Activated naive CD8-positive, alpha-beta T cell treated with anti-CD3 and anti-CD28 coated beads, Interleukin-2, amount 50 U/mL, for 24 hours (primary cell): ENCODE data around the gene EPN3.
A peak's percentile ranks its signal among the peaks of the same experiment; 100 is the strongest.

ENCODE experiments used
- ATAC-seq: fragments of 150-1000 bp; cut with Tn5 transposase; one replicate; pipeline ENCODE4 v1.10.0; 2021
- DNase-seq: peaks from one replicate; pipeline ENCODE4 v3.0.0; 2021
- H3K27ac Mint-ChIP-seq: one replicate; pipeline ENCODE4 v1.8.0; 2021; ENCODE audit warnings: mild to moderate bottlenecking, mixed read lengths
- H3K27me3 Mint-ChIP-seq: one replicate; pipeline ENCODE4 v1.8.0; 2021; ENCODE audit warnings: mixed read lengths
- H3K36me3 Mint-ChIP-seq: one replicate; pipeline ENCODE4 v1.8.0; 2021; ENCODE audit warnings: low read depth, mixed read lengths
- H3K4me1 Mint-ChIP-seq: one replicate; pipeline ENCODE4 v1.8.0; 2021; ENCODE audit warnings: mixed read lengths
- H3K4me3 Mint-ChIP-seq: one replicate; pipeline ENCODE4 v1.8.0; 2021; ENCODE audit warnings: mild to moderate bottlenecking, moderate library complexity, mixed read lengths
- H3K9me3 Mint-ChIP-seq: one replicate; pipeline ENCODE4 v1.8.0; 2021; ENCODE audit warnings: mixed read lengths

EPN3 gene

GRCh38 chr17:50559674-50560184 lies 27.2 kb downstream of the EPN3 start:
- peaks cover 24% of the 10 kb centered on the region for H3K4me1 Mint-ChIP-seq
- peaks cover 52% of the 10 kb centered on the region for H3K27me3 Mint-ChIP-seq
- ATAC-seq (peak; percentile 50), DNase-seq (peak; percentile 44)
- no peak overlapping the region for H3K27ac Mint-ChIP-seq
- H3K36me3 Mint-ChIP-seq, result no peaks in the 10 kb centered on the region
- no peaks in the 10 kb centered on the region for H3K9me3 Mint-ChIP-seq
- H3K4me3 Mint-ChIP-seq, result peak overlapping the region; percentile 62

GRCh38 chr17:50560185-50560824 lies 27.8 kb downstream of the EPN3 start, which contains the start of gene CACNA1G:
CACNA1G (plus strand) TSS chr17:50560715; CDS start chr17:50561460, 745 bp downstream.
- ATAC-seq (peak; percentile 87), DNase-seq (peak; percentile 89)
- H3K9me3 Mint-ChIP-seq, result no peaks in the 10 kb centered on the region
- H3K27ac Mint-ChIP-seq, result no peak within 1 kb of the TSS
- H3K36me3 Mint-ChIP-seq, result no peaks in the 10 kb centered on the region
- H3K4me1 Mint-ChIP-seq, result peaks cover 28% of the 10 kb centered on the region
- H3K4me3 Mint-ChIP-seq, result peak within 1 kb of the TSS; percentile 62
- peaks cover 57% of the 10 kb centered on the region for H3K27me3 Mint-ChIP-seq

GRCh38 chr17:50560931-50561745 lies 28.6 kb downstream of the EPN3 start:
- ATAC-seq (no peak), DNase-seq (peak; percentile 33)
- H3K27ac Mint-ChIP-seq, result no peak overlapping the region
- peaks cover 65% of the 10 kb centered on the region for H3K27me3 Mint-ChIP-seq
- H3K9me3 Mint-ChIP-seq, result no peaks in the 10 kb centered on the region
- no peaks in the 10 kb centered on the region for H3K36me3 Mint-ChIP-seq
- peaks cover 29% of the 10 kb centered on the region for H3K4me1 Mint-ChIP-seq
- no peak overlapping the region for H3K4me3 Mint-ChIP-seq

GRCh38 chr17:50561746-50562141 lies 29.2 kb downstream of the EPN3 start:
- no peak overlapping the region for H3K4me3 Mint-ChIP-seq
- ATAC-seq (no peak), DNase-seq (no peak)
- peaks cover 29% of the 10 kb centered on the region for H3K4me1 Mint-ChIP-seq
- H3K27me3 Mint-ChIP-seq, result peaks cover 71% of the 10 kb centered on the region
- no peaks in the 10 kb centered on the region for H3K9me3 Mint-ChIP-seq
- H3K36me3 Mint-ChIP-seq, result no peaks in the 10 kb centered on the region
- H3K27ac Mint-ChIP-seq, result no peak overlapping the region

DNA sequence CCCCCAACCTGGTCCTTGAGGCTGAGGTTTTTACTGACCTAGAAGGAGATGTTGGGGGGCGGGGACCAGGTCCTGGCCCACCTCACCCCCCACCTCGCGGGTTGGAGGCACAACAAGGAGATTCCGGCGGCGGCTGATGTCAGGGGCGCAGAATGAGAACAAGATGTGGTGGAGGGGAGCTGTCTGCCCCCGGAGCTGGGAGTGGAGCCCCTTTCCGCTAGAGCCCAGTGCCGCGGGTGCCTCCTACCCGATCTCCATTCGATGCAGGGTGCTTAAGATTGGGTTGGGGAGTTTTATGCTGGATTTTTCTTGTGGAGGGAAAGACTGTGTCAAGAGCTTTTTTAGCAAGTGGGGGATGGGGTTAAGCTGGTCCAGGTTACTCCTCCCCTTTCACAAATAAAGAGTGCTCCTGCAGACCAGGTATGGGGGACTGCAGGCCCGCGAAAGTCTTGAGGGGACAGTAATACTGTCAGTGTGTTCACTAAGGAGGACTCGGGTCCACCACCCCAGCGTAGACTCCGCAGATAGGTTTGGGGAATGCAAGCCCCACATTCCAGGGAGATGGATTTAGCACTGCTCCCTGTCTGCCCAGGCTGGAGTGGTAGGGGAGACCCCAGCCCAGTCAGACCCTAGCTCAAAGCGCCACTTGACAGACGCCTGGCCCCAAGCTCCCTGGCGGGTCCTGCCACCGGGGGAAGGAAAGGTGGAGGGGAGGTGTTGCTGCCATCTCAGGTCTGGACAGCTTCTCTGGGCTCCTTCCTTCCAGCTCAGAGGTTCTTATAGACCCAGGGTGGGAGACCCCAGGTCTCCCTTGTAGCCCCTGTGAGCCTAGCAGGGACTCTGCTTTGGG lies 29.9 kb downstream of the EPN3 start:
- Mint-ChIP-seq H3K4me3 (no peak overlapping the region), H3K9me3 (no peaks in the 10 kb centered on the region), H3K4me1 (peaks cover 29% of the 10 kb centered on the region), H3K27ac (no peak overlapping the region), H3K36me3 (no peaks in the 10 kb centered on the region), H3K27me3 (peaks cover 75% of the 10 kb centered on the region)
- DNase-seq (peak; percentile 21), ATAC-seq (no peak)

DNA sequence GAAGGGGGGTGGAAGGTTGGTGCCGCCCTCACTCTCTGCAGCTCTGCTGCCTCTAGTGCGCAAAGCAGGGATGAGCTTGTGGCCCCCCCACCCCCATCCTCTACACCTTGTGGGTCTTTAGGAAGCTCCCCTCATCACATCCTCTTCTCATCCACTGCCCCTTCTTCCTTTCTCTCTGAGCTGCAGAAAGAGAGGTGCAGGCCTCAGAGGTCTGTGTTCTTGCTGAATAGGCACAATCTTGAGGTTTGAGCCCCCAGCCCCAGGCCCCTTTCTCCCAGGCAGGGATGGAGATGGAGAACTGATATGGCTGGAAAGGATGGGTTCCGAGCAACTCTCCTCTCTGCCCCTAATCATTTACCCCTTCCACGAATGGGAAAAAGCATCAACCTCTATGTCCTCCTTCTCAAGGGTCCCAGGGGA lies 30.6 kb downstream of the EPN3 start:
- H3K27me3 Mint-ChIP-seq, result peaks cover 75% of the 10 kb centered on the region
- H3K9me3 Mint-ChIP-seq, result no peaks in the 10 kb centered on the region
- no peaks in the 10 kb centered on the region for H3K36me3 Mint-ChIP-seq
- ATAC-seq (no peak), DNase-seq (no peak)
- no peak overlapping the region for H3K27ac Mint-ChIP-seq
- peaks cover 29% of the 10 kb centered on the region for H3K4me1 Mint-ChIP-seq
- H3K4me3 Mint-ChIP-seq, result no peak overlapping the region

- peaks cover 58% of the 10 kb centered on the region for H3K27me3 Mint-ChIP-seq
- H3K4me3 Mint-ChIP-seq, result no peak overlapping the region
- no peak for DNase-seq
Observed at GRCh38 chr17:50564916-50565315, 32.4 kb downstream of the EPN3 start.

DNA sequence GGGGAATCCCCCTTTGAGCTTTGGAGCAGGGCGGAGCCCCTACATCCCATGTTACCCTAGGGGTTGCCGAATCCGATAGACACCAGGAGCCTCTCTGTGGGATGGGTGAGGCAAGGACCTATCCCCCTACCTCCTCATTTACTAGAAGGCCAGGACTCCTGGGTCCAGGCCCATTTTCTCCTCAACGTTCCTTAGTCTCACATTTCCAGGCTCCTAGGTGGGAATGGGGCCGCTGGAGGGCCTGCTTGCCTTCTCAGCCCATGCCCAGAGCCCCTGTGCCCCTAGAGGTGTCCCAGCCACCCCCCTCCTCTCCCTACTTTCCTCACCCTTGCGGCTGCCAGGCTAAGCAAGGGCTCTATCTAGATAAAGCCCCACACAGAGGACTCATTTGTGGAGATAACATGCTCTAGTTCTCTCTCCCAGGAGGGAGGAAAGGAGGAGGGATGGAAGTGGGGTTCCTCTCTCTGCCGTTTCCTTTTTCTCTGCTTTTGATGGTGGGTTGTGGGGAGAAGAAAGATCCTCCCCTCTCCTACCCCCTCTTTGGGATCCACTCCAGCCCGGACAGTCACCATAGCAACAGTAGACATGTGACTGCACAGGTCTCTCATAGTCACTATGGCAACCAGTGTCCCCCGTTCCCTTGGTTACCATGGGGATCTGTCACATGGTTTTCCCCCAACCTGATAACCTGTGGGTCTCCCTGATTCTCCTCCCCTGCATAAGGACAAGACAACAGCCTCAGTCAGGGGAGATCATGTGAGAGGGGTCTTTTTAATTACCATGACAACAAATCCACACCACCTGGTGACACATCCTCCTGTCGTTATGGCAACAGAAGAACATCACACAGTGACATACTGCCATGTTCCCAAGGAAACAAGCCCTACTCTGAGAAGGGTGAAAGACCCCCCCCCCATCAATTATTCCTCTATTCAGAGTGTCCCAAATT lies 33.1 kb downstream of the EPN3 start:
- H3K36me3 Mint-ChIP-seq, result no peaks in the 10 kb centered on the region
- peaks cover 55% of the 10 kb centered on the region for H3K27me3 Mint-ChIP-seq
- H3K27ac Mint-ChIP-seq, result no peak overlapping the region
- H3K4me1 Mint-ChIP-seq, result peaks cover 10% of the 10 kb centered on the region
- H3K4me3 Mint-ChIP-seq, result no peak overlapping the region
- ATAC-seq (no peak), DNase-seq (no peak)
- no peaks in the 10 kb centered on the region for H3K9me3 Mint-ChIP-seq

More at GRCh38 chr17:50564916-50565315, 32.4 kb downstream of the EPN3 start:
- ATAC-seq, result no peak
- Mint-ChIP-seq H3K36me3 (no peaks in the 10 kb centered on the region), H3K4me1 (peaks cover 14% of the 10 kb centered on the region), H3K27ac (no peak overlapping the region), H3K9me3 (no peaks in the 10 kb centered on the region)

DNA sequence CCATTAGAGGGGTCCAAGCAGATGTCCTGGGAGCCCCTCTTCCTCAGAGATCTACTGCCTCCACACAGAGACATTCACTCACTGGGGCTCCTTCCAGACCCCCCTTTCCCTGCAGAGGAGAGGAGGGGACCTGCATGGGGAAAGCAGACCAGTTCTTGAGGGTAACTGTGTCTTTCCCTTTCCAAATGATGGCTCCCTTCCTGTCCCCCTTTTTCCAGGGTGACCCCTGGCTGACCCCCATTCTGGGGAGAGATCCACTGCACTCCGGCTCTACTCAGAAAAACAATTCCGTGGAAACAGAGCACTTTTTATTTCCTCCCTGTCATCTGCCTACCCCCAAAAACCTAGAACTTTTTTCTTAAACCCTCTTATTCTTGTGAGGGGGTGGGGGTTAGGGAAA lies 34.4 kb downstream of the EPN3 start:
- Mint-ChIP-seq H3K27ac (no peak overlapping the region), H3K4me3 (no peak overlapping the region), H3K4me1 (peaks cover 10% of the 10 kb centered on the region), H3K36me3 (no peaks in the 10 kb centered on the region), H3K9me3 (no peaks in the 10 kb centered on the region), H3K27me3 (peaks cover 61% of the 10 kb centered on the region)
- no peak for DNase-seq
- ATAC-seq, result no peak

- Mint-ChIP-seq H3K27me3 (peaks cover 49% of the 10 kb centered on the region), H3K4me3 (no peak overlapping the region)
Observed at GRCh38 chr17:50568659-50569058, 36.1 kb downstream of the EPN3 start.

GRCh38 chr17:50569592-50569991 lies 37.1 kb downstream of the EPN3 start:
- H3K27me3 Mint-ChIP-seq, result peaks cover 40% of the 10 kb centered on the region
- ATAC-seq (no peak), DNase-seq (no peak)
- no peak overlapping the region for H3K27ac Mint-ChIP-seq
- no peaks in the 10 kb centered on the region for H3K9me3 Mint-ChIP-seq
- peaks cover 6% of the 10 kb centered on the region for H3K4me1 Mint-ChIP-seq
- H3K36me3 Mint-ChIP-seq, result no peaks in the 10 kb centered on the region
- H3K4me3 Mint-ChIP-seq, result no peak overlapping the region

More at GRCh38 chr17:50568659-50569058, 36.1 kb downstream of the EPN3 start:
- Mint-ChIP-seq H3K4me1 (peaks cover 6% of the 10 kb centered on the region), H3K36me3 (no peaks in the 10 kb centered on the region), H3K27ac (no peak overlapping the region), H3K9me3 (no peaks in the 10 kb centered on the region)
- ATAC-seq (no peak), DNase-seq (no peak)

DNA sequence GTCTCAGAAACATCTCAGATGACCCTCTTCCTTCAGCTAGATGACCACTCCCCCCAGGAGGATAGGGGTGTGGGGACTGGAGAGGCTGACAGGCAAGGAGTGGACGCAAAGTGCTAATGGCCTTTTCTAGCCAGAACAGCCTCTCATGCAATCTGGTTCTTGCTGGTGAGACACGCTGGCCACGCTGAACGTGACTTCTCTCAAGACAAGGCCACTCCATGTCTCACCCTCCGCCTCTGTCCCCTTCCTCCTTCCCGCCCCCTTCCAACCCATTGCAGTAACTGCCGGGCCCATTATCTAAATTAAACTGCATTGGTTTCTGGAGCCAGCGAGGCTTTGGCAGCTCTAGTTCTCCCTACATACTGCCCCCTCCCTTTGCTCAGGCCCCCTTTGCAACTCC lies 37.5 kb downstream of the EPN3 start:
- H3K9me3 Mint-ChIP-seq, result no peaks in the 10 kb centered on the region
- no peak overlapping the region for H3K4me3 Mint-ChIP-seq
- H3K27ac Mint-ChIP-seq, result no peak overlapping the region
- H3K27me3 Mint-ChIP-seq, result peaks cover 36% of the 10 kb centered on the region
- H3K4me1 Mint-ChIP-seq, result peaks cover 3% of the 10 kb centered on the region
- no peak for DNase-seq
- no peak for ATAC-seq
- no peaks in the 10 kb centered on the region for H3K36me3 Mint-ChIP-seq

DNA sequence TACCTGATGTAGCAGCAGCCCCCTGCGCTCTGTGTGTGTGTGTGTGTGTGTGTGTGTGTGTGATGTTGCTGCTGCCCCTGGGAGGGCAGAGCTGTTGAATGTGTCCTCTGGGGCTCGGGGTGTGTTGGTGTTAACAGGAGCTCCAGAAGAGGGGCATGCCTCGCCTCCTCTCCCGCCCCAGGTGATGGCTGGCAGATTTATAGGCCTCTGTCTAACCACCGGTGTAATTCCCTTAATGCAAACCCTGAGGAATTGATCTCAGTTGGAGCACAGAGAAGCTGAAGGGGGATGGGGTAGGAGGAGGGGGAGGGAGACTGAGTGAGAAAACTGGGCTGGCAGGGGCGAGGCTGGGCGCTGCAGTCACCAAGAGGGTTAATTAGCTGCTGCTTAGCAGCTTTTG lies 38.0 kb downstream of the EPN3 start:
- Mint-ChIP-seq H3K4me3 (no peak overlapping the region), H3K9me3 (no peaks in the 10 kb centered on the region), H3K36me3 (no peaks in the 10 kb centered on the region), H3K27me3 (peaks cover 32% of the 10 kb centered on the region), H3K27ac (no peak overlapping the region), H3K4me1 (peaks cover 1% of the 10 kb centered on the region)
- DNase-seq, result no peak
- ATAC-seq, result no peak
